Measurements from ENCODE around the gene AP1S3.

Gene AP1S3

GRCh38 chr2:223768179-223768578, 69.2 kb downstream of the AP1S3 start:
- no peak for TF ChIP-seq POLR2AphosphoS5 (IDR thresholded peaks at IDR 0.05; ENCODE audit: low read depth, low read length)
- TF ChIP-seq FOXP2 (optimal IDR thresholded peaks at IDR 0.05; ENCODE audit: borderline replicate concordance, extremely low read depth, extremely low read length, insufficient read depth) = no peak
- no peak for TF ChIP-seq TAF1 (IDR thresholded peaks at IDR 0.05; ENCODE audit: borderline replicate concordance, insufficient read depth, low read length)
- no peak for TF ChIP-seq SIN3A (IDR thresholded peaks at IDR 0.05; ENCODE audit: borderline replicate concordance, insufficient read depth, low read length)
- no peak for TF ChIP-seq REST (IDR thresholded peaks at IDR 0.05; ENCODE audit: insufficient read depth in 1 of 2, low read depth in 2 of 2, low read length in 2 of 2)

GRCh38 chr2:223767341-223767740, 70.0 kb downstream of the AP1S3 start:
- no peak for TF ChIP-seq REST (IDR thresholded peaks at IDR 0.05; ENCODE audit: insufficient read depth in 1 of 2, low read depth in 2 of 2, low read length in 2 of 2)
- TF ChIP-seq TAF1 (IDR thresholded peaks at IDR 0.05; ENCODE audit: borderline replicate concordance, insufficient read depth, low read length) = no peak
- no peak for TF ChIP-seq SIN3A (IDR thresholded peaks at IDR 0.05; ENCODE audit: borderline replicate concordance, insufficient read depth, low read length)
- TF ChIP-seq FOXP2 (optimal IDR thresholded peaks at IDR 0.05; ENCODE audit: borderline replicate concordance, extremely low read depth, extremely low read length, insufficient read depth) = no peak
- no peak for TF ChIP-seq POLR2AphosphoS5 (IDR thresholded peaks at IDR 0.05; ENCODE audit: low read depth, low read length)

- TF ChIP-seq SIN3A (IDR thresholded peaks at IDR 0.05; ENCODE audit: borderline replicate concordance, insufficient read depth, low read length) = no peak
- no peak for TF ChIP-seq TAF1 (IDR thresholded peaks at IDR 0.05; ENCODE audit: borderline replicate concordance, insufficient read depth, low read length)
- no peak for TF ChIP-seq POLR2AphosphoS5 (IDR thresholded peaks at IDR 0.05; ENCODE audit: low read depth, low read length)
- TF ChIP-seq REST (IDR thresholded peaks at IDR 0.05; ENCODE audit: insufficient read depth in 1 of 2, low read depth in 2 of 2, low read length in 2 of 2) = no peak
- no peak for TF ChIP-seq FOXP2 (optimal IDR thresholded peaks at IDR 0.05; ENCODE audit: borderline replicate concordance, extremely low read depth, extremely low read length, insufficient read depth)
These were observed 72.1 kb downstream of the AP1S3 start for GRCh38 chr2:223765221-223765785.

GRCh38 chr2:223764796-223765195, 72.6 kb downstream of the AP1S3 start:
- TF ChIP-seq TAF1 (IDR thresholded peaks at IDR 0.05; ENCODE audit: borderline replicate concordance, insufficient read depth, low read length) (no peak), POLR2AphosphoS5 (IDR thresholded peaks at IDR 0.05; ENCODE audit: low read depth, low read length) (no peak), FOXP2 (optimal IDR thresholded peaks at IDR 0.05; ENCODE audit: borderline replicate concordance, extremely low read depth, extremely low read length, insufficient read depth) (no peak), REST (IDR thresholded peaks at IDR 0.05; ENCODE audit: insufficient read depth in 1 of 2, low read depth in 2 of 2, low read length in 2 of 2) (no peak), SIN3A (IDR thresholded peaks at IDR 0.05; ENCODE audit: borderline replicate concordance, insufficient read depth, low read length) (no peak)

Measured in PFSK-1 (cell line).